HFFc6 (cell line): Measurements from ENCODE around the gene TUBB1. TPM values are rescaled to one million over a fixed set of nuclear protein-coding genes. Genes with fewer than 3 reads are reported as not detected.

ENCODE experiments used
- DNase-seq: peaks from one replicate; pipeline ENCODE4 v3.0.0-alpha.2; 2018
- H3K27ac Mint-ChIP-seq: 2 replicates; pipeline ENCODE4 v1.8.0; 2020; ENCODE audit warnings: mild to moderate bottlenecking, mixed read lengths
- H3K27me3 Mint-ChIP-seq: 2 replicates; pipeline ENCODE4 v1.8.0; 2021; ENCODE audit warnings: mild to moderate bottlenecking, moderate library complexity, mixed read lengths; ENCODE audit not compliant: insufficient read depth
- H3K36me3 Mint-ChIP-seq: 2 replicates; pipeline ENCODE4 v1.8.0; 2021; ENCODE audit warnings: low read depth, mixed read lengths
- H3K4me1 Mint-ChIP-seq: 2 replicates; pipeline ENCODE4 v1.8.0; 2020; ENCODE audit warnings: low read depth, mixed read lengths
- H3K4me3 Mint-ChIP-seq: 2 replicates; pipeline ENCODE4 v1.8.0; 2020; ENCODE audit warnings: mild to moderate bottlenecking, moderate library complexity, mixed read lengths
- H3K9me3 Mint-ChIP-seq: 2 replicates; pipeline ENCODE4 v1.8.0; 2020; ENCODE audit warnings: mild to moderate bottlenecking, mixed read lengths
- total RNA-seq, 6 experiments: library from RNA; stranded (reverse); fragmentation: NEBNext Ultra II Directional; extraction: Animal tissue kit (Norgen Biotek cat#: 25700); gene quantifications; 2 replicates in 1 of 6; 3 replicates in 5 of 6; pipeline ENCODE4 v1.2.3, GENCODE V29; 2021
- TF ChIP-seq, protein P1 (sequence below): fragments of 200-600 bp; sonication (generic); IDR thresholded peaks from 2 replicates; pipeline ENCODE4 v1.5.0; 2021; ENCODE audit warnings: antibody characterized with exemption, mild to moderate bottlenecking

The TUBB1 gene
- total RNA-seq, 6 experiments from 2014 or later: not detected

GRCh38 chr20:58995461-58996225, 23.6 kb upstream of the TUBB1 start:
- DNase-seq: no peak
- H3K4me3 Mint-ChIP-seq: no peak overlapping the region
- no peaks in the 10 kb centered on the region for H3K4me1 Mint-ChIP-seq
- no peak overlapping the region for H3K27ac Mint-ChIP-seq
- H3K36me3 Mint-ChIP-seq: peaks cover 38% of the 10 kb centered on the region
- TF ChIP-seq, protein P1, sequence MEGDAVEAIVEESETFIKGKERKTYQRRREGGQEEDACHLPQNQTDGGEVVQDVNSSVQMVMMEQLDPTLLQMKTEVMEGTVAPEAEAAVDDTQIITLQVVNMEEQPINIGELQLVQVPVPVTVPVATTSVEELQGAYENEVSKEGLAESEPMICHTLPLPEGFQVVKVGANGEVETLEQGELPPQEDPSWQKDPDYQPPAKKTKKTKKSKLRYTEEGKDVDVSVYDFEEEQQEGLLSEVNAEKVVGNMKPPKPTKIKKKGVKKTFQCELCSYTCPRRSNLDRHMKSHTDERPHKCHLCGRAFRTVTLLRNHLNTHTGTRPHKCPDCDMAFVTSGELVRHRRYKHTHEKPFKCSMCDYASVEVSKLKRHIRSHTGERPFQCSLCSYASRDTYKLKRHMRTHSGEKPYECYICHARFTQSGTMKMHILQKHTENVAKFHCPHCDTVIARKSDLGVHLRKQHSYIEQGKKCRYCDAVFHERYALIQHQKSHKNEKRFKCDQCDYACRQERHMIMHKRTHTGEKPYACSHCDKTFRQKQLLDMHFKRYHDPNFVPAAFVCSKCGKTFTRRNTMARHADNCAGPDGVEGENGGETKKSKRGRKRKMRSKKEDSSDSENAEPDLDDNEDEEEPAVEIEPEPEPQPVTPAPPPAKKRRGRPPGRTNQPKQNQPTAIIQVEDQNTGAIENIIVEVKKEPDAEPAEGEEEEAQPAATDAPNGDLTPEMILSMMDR: no peak
- no peaks in the 10 kb centered on the region for H3K9me3 Mint-ChIP-seq
- H3K27me3 Mint-ChIP-seq: peaks cover 5% of the 10 kb centered on the region; the same call in 1 of the 2 replicates

GRCh38 chr20:58996226-58996611, 23.0 kb upstream of the TUBB1 start:
- DNase-seq: no peak
- Mint-ChIP-seq H3K36me3 (peaks cover 33% of the 10 kb centered on the region), H3K9me3 (no peaks in the 10 kb centered on the region), H3K27me3 (peaks cover 5% of the 10 kb centered on the region; the same call in 1 of the 2 replicates), H3K4me3 (no peak overlapping the region), H3K4me1 (no peaks in the 10 kb centered on the region), H3K27ac (no peak overlapping the region)
- TF ChIP-seq, protein P1: no peak

DNA sequence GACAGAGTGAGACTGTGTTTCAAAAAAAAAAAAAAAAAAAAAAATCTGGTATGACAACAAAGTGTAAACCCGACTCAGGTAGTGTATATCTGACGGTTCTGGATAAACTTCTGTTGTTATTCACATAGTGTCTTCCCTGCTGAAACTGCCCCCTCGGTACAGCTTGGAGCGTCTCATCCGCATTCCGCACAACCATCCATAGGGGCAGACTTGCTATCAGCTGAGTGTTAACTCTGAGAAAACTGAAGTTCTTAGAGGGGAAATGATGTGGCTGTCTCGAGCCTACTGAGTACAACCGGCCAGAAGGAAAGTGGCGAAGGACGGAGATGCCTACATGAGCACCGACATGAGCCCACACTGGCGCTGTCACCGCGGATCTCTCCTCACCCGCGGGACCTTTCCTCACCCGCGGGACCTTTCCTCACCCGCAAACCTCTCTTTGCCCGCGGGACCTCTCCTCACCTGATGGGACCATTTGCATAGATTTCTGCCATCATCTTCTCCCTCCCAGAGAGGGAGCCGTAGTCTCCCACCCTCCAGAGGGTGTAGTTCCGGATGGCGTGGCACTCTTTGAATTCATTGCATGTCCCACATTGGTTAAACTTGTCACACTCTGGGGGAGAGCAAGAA, 22.0 kb upstream of the TUBB1 start:
- no peak for DNase-seq
- H3K4me1 Mint-ChIP-seq: no peaks in the 10 kb centered on the region
- peaks cover 33% of the 10 kb centered on the region for H3K36me3 Mint-ChIP-seq
- H3K27ac Mint-ChIP-seq: no peak overlapping the region
- no peak overlapping the region for H3K4me3 Mint-ChIP-seq
- H3K27me3 Mint-ChIP-seq: peaks cover 5% of the 10 kb centered on the region; the same call in 1 of the 2 replicates
- TF ChIP-seq, protein P1: no peak
- no peaks in the 10 kb centered on the region for H3K9me3 Mint-ChIP-seq

DNA sequence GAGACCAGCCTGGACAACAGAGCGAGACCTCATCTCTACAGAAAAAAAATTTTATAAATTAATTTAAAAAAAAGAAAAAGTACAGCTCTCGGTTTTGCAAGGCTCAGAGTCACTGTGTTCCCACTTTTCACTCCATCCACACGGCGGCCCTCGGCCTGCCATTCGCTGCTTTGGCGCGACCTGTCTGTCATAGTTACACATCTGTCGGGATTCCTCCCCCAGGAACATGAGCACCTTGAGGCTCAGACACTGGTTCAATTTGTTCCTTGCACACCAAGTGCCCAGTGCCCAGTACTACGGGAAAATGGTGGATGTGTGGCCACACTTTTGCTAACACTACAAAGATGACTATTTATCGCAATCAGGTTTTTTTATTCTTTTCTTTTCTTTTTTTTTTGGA, 20.6 kb upstream of the TUBB1 start:
- no peak overlapping the region for H3K4me3 Mint-ChIP-seq

DNA sequence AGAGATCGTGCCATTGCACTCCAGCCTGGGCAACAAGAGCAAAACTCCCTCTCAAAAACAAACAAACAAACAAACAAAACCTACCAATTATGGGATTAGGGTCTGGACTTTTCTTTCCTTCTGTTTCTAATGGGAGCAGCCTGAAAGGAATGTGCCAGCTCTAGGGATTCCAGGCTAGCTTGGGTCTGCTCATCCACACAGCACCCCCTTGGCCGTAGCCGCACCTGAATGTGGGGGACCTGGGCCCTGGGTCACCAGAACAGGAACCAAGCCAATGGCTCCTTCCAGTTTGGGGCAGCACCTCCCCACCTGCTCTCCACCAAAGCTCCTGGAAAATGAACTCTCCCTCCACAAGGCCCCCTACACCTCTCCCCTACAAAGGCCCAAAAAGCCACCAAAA, 18.9 kb upstream of the TUBB1 start:
- Mint-ChIP-seq H3K4me3 (no peak overlapping the region), H3K9me3 (no peaks in the 10 kb centered on the region), H3K27ac (no peak overlapping the region), H3K27me3 (peaks cover 2% of the 10 kb centered on the region), H3K4me1 (peaks cover 11% of the 10 kb centered on the region), H3K36me3 (peaks cover 34% of the 10 kb centered on the region)
- TF ChIP-seq, protein P1: no peak
- DNase-seq: no peak

More for the DNA sequence above, 20.6 kb upstream of the TUBB1 start:
- peaks cover 5% of the 10 kb centered on the region; the same call in 1 of the 2 replicates for H3K27me3 Mint-ChIP-seq
- TF ChIP-seq, protein P1: no peak
- no peaks in the 10 kb centered on the region for H3K9me3 Mint-ChIP-seq
- DNase-seq: no peak
- H3K4me1 Mint-ChIP-seq: no peaks in the 10 kb centered on the region
- no peak overlapping the region for H3K27ac Mint-ChIP-seq
- H3K36me3 Mint-ChIP-seq: peaks cover 33% of the 10 kb centered on the region
